Measurements from ENCODE around the gene GSTT2. TPM values are rescaled to one million over a fixed set of nuclear protein-coding genes. Genes with fewer than 3 reads are reported as not detected.
A peak's percentile ranks its signal among the peaks of the same experiment; 100 is the strongest.
"Not testable (repeated sequence)": the region's sequence is repeated elsewhere in the genome, so short reads cannot be mapped to it uniquely, and the experiment has no call there.

Gene GSTT2
- total RNA-seq (2012; rRNA removed), result 0.51 TPM in 1 of 2 replicates, not detected in the other

GRCh38 chr22:23979557-23980240, at the start of gene GSTT2:
GSTT2 (plus strand) TSS chr22:23980134.
- H3K4me3 ChIP-seq (ENCODE audit: low read length), result peak within 1 kb of the TSS; percentile 30

GRCh38 chr22:23938328-23939016, 41.5 kb upstream of the GSTT2 start:
- Histone ChIP-seq H3K4me2 (ENCODE audit: low read length) (no peak overlapping the region), H3K4me1 (ENCODE audit: control insufficient read depth, insufficient read depth, low read length) (no peaks in the 10 kb centered on the region), H3K9ac (ENCODE audit: low read depth, low read length) (no peak overlapping the region), H3K9me3 (replicated peaks; ENCODE audit: low read length) (no peaks in the 10 kb centered on the region), H3K27me3 (ENCODE audit: control insufficient read depth, insufficient read depth, low read length) (no peaks in the 10 kb centered on the region), H3K4me3 (ENCODE audit: low read length) (no peak overlapping the region), H3K36me3 (ENCODE audit: insufficient read depth, low read length) (no peaks in the 10 kb centered on the region)

More at GRCh38 chr22:23979557-23980240, at the start of gene GSTT2:
- H3K4me2 ChIP-seq (ENCODE audit: low read length), result peak within 1 kb of the TSS; percentile 44
- not testable (repeated sequence) for H3K27me3 ChIP-seq (ENCODE audit: control insufficient read depth, insufficient read depth, low read length); H3K4me1 ChIP-seq (ENCODE audit: control insufficient read depth, insufficient read depth, low read length); H3K36me3 ChIP-seq (ENCODE audit: insufficient read depth, low read length); H3K9ac ChIP-seq (ENCODE audit: low read depth, low read length); H3K9me3 ChIP-seq (replicated peaks; ENCODE audit: low read length)

GRCh38 chr22:23939017-23939357, 40.9 kb upstream of the GSTT2 start:
- Histone ChIP-seq H3K9ac (ENCODE audit: low read depth, low read length) (no peak overlapping the region), H3K36me3 (ENCODE audit: insufficient read depth, low read length) (no peaks in the 10 kb centered on the region), H3K27me3 (ENCODE audit: control insufficient read depth, insufficient read depth, low read length) (no peaks in the 10 kb centered on the region), H3K9me3 (replicated peaks; ENCODE audit: low read length) (no peaks in the 10 kb centered on the region), H3K4me2 (ENCODE audit: low read length) (no peak overlapping the region), H3K4me1 (ENCODE audit: control insufficient read depth, insufficient read depth, low read length) (no peaks in the 10 kb centered on the region), H3K4me3 (ENCODE audit: low read length) (no peak overlapping the region)

GRCh38 chr22:23940166-23940565, 39.8 kb upstream of the GSTT2 start:
- not testable (repeated sequence) for H3K4me3 ChIP-seq (ENCODE audit: low read length); H3K9ac ChIP-seq (ENCODE audit: low read depth, low read length); H3K9me3 ChIP-seq (replicated peaks; ENCODE audit: low read length); H3K4me1 ChIP-seq (ENCODE audit: control insufficient read depth, insufficient read depth, low read length); H3K4me2 ChIP-seq (ENCODE audit: low read length); H3K36me3 ChIP-seq (ENCODE audit: insufficient read depth, low read length); H3K27me3 ChIP-seq (ENCODE audit: control insufficient read depth, insufficient read depth, low read length)

- not testable (repeated sequence) for H3K36me3 ChIP-seq (ENCODE audit: insufficient read depth, low read length); H3K9me3 ChIP-seq (replicated peaks; ENCODE audit: low read length); H3K9ac ChIP-seq (ENCODE audit: low read depth, low read length); H3K4me1 ChIP-seq (ENCODE audit: control insufficient read depth, insufficient read depth, low read length); H3K4me3 ChIP-seq (ENCODE audit: low read length); H3K27me3 ChIP-seq (ENCODE audit: control insufficient read depth, insufficient read depth, low read length); H3K4me2 ChIP-seq (ENCODE audit: low read length)
Measured at GRCh38 chr22:23947391-23947790, 32.5 kb upstream of the GSTT2 start.

- H3K9me3 ChIP-seq (replicated peaks; ENCODE audit: low read length); H3K9ac ChIP-seq (ENCODE audit: low read depth, low read length); H3K4me1 ChIP-seq (ENCODE audit: control insufficient read depth, insufficient read depth, low read length); H3K36me3 ChIP-seq (ENCODE audit: insufficient read depth, low read length); H3K27me3 ChIP-seq (ENCODE audit: control insufficient read depth, insufficient read depth, low read length); H3K4me3 ChIP-seq (ENCODE audit: low read length); H3K4me2 ChIP-seq (ENCODE audit: low read length): not testable (repeated sequence)
Measured at GRCh38 chr22:23949764-23950163, 30.2 kb upstream of the GSTT2 start.

GRCh38 chr22:23951383-23951782, 28.6 kb upstream of the GSTT2 start:
- H3K4me3 ChIP-seq (ENCODE audit: low read length); H3K4me2 ChIP-seq (ENCODE audit: low read length); H3K4me1 ChIP-seq (ENCODE audit: control insufficient read depth, insufficient read depth, low read length); H3K9me3 ChIP-seq (replicated peaks; ENCODE audit: low read length); H3K27me3 ChIP-seq (ENCODE audit: control insufficient read depth, insufficient read depth, low read length); H3K9ac ChIP-seq (ENCODE audit: low read depth, low read length); H3K36me3 ChIP-seq (ENCODE audit: insufficient read depth, low read length): not testable (repeated sequence)

- not testable (repeated sequence) for H3K36me3 ChIP-seq (ENCODE audit: insufficient read depth, low read length)
Measured at GRCh38 chr22:23952794-23953405, 27.0 kb upstream of the GSTT2 start.

GRCh38 chr22:23953485-23953884, 26.4 kb upstream of the GSTT2 start:
- H3K4me2 ChIP-seq (ENCODE audit: low read length); H3K27me3 ChIP-seq (ENCODE audit: control insufficient read depth, insufficient read depth, low read length); H3K9ac ChIP-seq (ENCODE audit: low read depth, low read length); H3K4me1 ChIP-seq (ENCODE audit: control insufficient read depth, insufficient read depth, low read length); H3K4me3 ChIP-seq (ENCODE audit: low read length); H3K9me3 ChIP-seq (replicated peaks; ENCODE audit: low read length); H3K36me3 ChIP-seq (ENCODE audit: insufficient read depth, low read length): not testable (repeated sequence)

More at GRCh38 chr22:23952794-23953405, 27.0 kb upstream of the GSTT2 start:
- H3K9me3 ChIP-seq (replicated peaks; ENCODE audit: low read length); H3K4me2 ChIP-seq (ENCODE audit: low read length); H3K4me1 ChIP-seq (ENCODE audit: control insufficient read depth, insufficient read depth, low read length); H3K27me3 ChIP-seq (ENCODE audit: control insufficient read depth, insufficient read depth, low read length); H3K9ac ChIP-seq (ENCODE audit: low read depth, low read length); H3K4me3 ChIP-seq (ENCODE audit: low read length): not testable (repeated sequence)

- H3K9me3 ChIP-seq (replicated peaks; ENCODE audit: low read length); H3K36me3 ChIP-seq (ENCODE audit: insufficient read depth, low read length); H3K4me1 ChIP-seq (ENCODE audit: control insufficient read depth, insufficient read depth, low read length); H3K27me3 ChIP-seq (ENCODE audit: control insufficient read depth, insufficient read depth, low read length); H3K4me2 ChIP-seq (ENCODE audit: low read length); H3K9ac ChIP-seq (ENCODE audit: low read depth, low read length); H3K4me3 ChIP-seq (ENCODE audit: low read length): not testable (repeated sequence)
Measured at GRCh38 chr22:23954193-23954990, 25.5 kb upstream of the GSTT2 start.

- not testable (repeated sequence) for H3K27me3 ChIP-seq (ENCODE audit: control insufficient read depth, insufficient read depth, low read length); H3K4me2 ChIP-seq (ENCODE audit: low read length); H3K9ac ChIP-seq (ENCODE audit: low read depth, low read length); H3K4me3 ChIP-seq (ENCODE audit: low read length); H3K4me1 ChIP-seq (ENCODE audit: control insufficient read depth, insufficient read depth, low read length); H3K36me3 ChIP-seq (ENCODE audit: insufficient read depth, low read length); H3K9me3 ChIP-seq (replicated peaks; ENCODE audit: low read length)
Measured at GRCh38 chr22:23954991-23955305, 25.0 kb upstream of the GSTT2 start.

Measured in skeletal muscle satellite cell (primary cell).